GM19025 (cell line): ENCODE measurements around the gene MALT1.
"Not testable (repeated sequence)": the region's sequence is repeated elsewhere in the genome, so short reads cannot be mapped to it uniquely, and the experiment has no call there.

ENCODE experiments used
- ATAC-seq: cut with Tn5 transposase; IDR thresholded peaks from one replicate; pipeline ENCODE4 v1.9.1; 2021; ENCODE audit warnings: mild to moderate bottlenecking, low read depth, moderate library complexity; ENCODE audit not compliant: unreplicated experiment

Gene MALT1

DNA sequence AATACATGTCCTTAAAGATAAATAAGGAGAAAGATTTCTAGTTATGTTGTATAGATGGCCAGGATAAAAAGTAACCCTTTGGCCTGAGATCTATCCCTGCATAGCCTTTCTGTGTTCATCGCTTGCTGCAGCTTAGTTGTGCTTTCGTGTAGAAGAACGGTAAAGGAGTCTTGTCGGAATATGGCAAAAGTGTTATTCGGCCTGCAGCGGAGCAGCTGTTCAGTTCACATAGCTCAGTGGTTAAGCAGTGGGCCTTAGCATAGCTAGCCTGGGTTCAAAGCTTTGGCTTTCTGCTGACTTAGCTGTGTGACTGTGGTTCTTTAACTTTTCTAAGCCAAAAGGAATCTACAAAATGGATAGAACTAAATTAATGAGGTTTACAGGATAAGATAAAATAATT, 55.4 kb downstream of the MALT1 start:
- ATAC-seq, result no peak

DNA sequence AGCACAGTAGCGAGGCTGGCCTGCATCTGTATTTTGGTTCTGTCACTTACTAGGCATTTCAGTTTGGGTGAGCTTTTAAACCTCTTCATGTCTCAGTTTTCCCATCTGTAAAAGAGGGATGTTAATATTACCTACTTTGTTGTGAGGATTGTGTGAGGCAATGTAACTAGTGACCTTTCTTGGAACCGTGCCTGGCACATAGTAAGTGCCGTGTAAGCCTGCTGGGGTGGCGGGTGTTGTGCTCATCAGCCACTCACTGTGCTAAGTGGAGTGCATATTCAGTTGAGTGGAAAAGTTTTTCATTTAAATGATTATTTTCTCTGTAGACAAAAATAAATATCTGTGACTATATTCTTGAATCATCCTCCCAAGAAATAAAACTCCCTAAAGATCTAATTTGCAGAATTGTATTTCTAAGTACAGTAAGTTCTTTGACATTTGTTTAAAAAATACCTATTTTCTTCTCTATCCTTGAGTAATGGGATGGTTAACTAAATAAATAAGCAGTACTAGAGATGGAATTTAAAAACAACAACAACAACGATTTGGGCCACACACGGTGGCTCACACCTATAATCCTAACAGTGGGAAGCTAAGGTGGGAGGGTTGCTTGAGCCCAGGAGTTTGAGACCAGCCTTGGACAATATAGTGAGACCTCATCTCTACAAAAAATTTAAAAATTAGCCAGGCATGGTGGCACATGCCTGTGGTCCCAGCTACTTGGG, 56.7 kb downstream of the MALT1 start:
- ATAC-seq, result no peak

DNA sequence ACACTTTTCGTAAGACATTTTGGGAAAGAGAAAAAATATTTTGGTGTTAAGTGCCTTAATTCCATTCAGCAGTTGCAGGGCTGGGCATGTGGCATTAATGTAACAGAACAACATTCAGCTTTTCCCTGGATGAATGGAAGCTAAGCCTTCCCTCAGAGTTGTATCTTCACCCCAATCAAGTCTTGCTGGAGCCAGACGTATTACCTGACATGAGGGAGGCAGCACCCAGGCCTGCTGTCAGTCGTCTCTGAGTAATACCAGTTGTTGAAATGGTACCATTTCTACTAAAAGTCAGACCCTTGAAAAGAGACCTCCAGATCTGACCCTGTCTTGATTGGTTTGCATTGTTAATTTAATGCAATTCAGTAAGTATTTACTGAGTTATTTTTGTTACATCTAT, 57.5 kb downstream of the MALT1 start:
- ATAC-seq, result no peak

DNA sequence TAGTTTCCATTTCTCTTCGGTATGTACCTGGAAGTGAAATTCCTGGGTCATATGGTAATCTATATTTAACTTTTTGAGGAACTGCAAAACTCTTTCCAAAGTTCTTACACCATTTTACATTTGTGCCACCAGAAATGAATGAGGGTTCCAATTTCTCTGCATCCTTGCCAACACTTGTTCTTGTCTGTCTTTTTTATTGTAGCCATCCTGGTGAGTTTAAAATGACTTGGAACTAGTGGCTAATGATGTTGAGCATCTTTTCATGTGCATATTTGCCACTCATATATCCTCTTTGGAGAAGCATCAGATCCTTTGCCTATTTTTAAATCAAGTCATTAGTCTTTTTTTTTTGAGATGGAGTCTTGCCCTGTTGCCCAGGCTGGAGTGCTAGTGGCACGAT, 59.4 kb downstream of the MALT1 start:
- no peak for ATAC-seq

DNA sequence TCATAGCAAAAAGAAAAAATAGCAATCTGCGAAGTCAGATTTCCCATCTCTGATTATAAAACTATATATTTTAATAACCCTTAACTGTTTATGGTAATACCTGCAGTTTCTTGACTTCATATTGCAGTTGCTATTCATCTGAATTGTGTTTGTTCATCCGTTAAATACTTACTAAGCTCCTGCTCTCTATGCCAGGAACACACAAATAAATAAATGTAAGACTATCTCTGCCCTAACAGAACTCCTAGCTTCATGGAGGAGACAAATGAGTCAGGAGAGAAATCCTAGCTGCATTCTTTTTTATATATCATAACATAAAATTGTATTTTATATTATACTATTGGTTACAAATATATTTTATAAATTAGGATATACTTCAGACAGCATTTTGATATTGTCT, 61.2 kb downstream of the MALT1 start:
- no peak for ATAC-seq

DNA sequence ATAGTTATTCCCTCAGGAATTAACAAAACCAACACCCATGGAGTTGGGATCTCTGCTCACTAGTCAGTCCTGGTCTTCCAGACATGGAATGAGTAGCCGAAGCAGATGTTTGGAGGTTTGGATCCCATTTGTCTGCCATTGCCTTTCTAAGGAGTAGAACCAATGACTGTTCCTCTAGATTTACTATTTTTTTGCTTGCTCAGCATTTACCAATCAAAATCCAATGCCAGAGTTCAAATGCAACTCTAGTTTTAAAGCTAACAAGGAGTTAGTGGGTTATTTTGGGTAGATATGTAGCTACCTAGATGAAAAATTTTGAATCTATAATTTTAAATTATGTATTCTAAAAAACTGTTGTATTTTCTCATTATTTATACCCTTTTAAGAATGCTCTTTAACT, 62.6 kb downstream of the MALT1 start:
- no peak for ATAC-seq

DNA sequence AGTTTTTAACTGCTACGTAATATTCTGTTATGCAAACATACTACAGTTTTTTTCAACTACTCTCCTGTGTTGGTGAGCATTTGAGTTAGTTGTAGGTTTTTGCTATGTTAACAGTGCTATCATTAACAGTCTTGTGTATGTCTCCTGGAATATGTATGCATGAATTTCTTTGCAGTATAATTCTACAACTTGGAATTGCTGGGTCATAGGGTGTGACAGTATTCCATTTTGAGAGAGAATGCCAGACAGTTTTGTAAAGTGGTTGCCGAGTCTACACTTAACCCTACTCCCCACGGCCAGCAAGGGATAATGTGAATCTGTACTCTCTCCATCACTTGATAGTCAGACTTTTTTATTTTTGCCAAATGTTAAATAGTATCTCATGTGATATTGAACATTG, 67.1 kb downstream of the MALT1 start:
- ATAC-seq, result no peak

DNA sequence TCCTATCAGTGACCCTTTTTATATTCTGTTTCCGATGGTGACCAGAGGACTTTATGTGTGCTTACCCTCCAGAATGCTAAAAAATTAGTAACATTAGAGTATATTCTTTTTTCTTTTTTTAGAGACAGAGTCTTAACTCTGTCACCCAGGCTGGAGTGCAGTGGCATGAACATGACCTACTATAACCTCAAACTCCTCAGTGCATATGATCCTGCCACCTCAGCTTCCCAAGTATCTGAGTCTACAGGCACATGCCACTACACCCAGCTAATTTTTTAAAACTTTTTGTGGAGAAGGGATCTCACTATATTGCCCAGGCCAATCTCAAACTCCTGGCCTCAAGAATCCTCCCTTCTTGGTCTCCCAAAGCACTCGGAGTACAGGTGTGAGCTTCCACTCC, 74.6 kb downstream of the MALT1 start:
- no peak for ATAC-seq

DNA sequence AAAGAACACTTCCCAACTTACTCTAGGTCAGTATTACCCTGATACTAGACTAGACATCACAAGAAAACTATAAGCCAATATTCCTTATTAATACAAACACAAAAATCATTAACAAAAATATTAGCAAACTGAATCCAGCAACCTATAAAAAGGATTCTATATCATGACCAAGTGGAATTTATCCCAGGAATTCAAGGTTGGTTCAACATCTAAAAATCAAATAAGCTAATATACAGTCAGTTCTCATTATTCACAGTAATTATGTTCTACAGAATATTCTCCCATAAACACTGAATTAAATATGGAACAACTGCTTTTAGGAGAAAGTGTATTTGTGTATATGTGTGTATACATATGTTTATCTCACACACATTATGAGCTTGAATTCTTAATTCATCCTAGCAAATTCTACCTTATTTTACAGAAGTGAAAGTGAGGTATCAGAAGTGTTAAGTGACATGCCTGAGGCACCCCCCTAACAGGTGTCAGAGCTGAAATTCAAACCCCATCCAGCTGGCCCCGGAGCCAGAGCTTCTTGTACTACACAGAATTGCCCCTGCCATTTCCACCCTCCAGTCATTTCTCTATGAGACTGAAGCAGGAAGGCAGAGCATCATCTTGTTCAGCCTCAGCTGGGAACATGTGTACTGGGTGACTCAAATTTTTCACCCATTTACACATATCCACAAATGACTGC, 77.8 kb downstream of the MALT1 start:
- ATAC-seq, result no peak

DNA sequence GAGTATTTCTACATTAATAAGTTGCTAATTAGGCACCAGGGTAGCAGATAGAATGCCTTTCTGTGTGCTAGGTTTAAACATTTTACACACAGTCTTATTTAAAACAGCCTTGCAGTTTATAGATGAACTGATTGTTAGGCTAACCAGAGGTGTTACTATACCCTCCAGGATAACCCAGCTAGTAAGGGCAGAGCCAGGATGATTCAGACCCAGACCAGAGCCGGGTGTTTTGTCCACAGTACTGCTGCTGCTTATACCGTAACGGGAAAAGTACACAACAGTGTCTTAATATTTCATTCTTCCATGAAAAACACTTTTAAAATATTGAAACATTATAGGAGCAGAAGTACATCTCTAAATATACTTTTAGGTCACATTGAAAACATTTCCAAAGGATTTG, 82.7 kb downstream of the MALT1 start:
- ATAC-seq, result no peak

DNA sequence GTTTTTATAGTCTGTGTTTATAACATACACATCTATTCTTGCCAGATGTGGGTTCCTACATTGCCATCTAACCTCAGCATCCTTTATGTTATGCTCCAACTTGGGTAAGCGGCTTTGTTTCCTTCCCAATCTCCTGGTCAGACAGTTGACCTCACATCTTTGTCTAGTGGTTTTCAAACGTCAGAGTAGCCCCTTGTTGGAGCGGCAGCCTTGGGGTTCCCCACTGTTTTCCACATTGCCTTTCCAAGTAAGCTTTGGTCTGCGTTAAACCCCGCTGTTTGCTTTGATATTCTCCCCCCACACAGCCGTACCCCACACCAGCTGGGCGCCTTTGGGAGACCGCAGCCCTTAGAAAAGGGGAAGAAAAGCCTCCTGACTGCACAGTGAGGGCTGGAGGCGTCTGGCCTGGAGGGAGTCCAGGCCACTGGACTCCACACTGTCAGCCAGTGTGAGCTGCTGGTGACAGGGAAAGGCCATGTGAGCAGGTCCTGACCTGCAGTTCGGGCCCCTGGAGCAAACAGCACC, 83.3 kb downstream of the MALT1 start:
- no peak for ATAC-seq

DNA sequence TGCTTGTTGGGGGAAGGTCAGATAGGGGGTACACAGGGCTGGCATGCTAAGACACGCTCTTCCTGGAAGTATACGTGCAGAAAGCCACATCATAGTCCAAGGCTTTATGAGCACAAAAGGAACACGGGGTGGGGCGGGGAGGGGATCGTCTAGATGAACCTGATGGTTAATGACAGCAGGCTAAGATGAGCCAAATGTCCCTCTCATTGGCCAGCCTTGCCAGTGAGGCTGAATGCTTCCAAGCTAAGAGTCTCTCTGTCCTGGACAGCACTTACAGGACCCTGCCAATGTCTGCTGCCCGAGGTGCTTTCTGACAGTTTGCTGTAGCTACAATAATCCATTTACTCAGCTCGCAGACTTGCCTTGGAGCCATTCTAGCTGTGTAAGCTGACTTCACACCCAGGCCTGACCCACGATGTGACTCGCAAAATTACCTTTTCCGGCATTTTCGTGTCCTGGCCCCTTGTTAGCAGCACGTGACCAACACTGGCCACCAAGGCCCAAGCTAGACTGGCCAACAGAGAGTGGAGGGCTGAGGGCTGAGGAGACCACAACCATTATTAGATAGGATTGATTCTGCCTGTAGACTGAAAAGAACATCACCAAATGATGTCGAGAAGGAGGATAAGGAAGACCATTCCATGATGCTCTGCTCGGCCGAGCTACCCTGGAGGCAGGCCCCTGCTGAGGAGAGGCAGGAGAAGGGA, 84.2 kb downstream of the MALT1 start:
- no peak for ATAC-seq

DNA sequence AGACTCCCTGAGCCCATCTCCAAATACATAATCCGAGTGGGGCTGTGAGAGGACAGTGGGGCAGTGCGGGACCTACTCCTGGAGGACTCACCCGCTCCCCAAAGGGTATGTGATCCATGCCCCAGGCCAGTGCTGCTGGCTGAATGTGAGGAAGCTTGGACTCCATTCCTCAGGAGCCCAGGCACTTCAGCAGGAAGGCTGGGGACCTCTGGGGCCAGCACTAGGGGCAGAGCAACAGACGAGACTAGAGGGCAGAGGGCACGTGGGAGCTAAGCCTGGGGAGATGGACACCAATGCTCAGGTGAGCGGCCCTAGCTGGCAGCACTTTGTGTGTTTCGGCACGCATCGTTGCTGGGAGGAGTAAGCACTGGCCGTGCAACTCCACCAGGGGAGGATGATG, 84.9 kb downstream of the MALT1 start:
- no peak for ATAC-seq

DNA sequence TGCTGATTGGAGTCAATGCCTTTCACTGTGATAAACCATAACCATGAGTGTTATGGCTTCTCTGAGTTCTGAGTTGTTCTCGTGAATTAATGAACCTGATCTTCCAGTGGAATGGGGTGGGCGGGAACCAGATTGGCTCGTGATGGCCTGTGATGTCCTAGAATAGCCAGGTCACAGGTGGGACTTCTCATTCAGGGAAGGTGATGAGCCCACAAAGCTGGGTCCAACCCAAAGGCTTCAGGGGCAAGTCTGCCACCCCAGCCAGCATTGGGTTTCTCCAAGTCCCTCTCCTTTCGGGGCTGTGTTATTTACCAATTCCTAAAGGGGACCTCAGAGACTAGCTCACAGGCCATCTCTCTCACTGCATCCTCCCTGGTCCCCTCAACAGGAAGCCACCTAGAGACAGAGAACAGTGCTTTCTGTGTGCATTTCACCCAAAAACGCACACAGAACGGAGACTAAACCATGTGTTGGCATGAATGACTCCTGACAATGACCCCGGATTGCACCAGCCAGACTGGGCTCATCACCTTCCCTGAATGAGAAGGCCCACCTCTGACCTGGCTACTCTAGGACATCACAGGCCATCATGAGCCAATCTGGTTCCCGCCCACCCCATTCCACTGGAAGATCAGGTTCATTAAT, 85.5 kb downstream of the MALT1 start:
- no peak for ATAC-seq

DNA sequence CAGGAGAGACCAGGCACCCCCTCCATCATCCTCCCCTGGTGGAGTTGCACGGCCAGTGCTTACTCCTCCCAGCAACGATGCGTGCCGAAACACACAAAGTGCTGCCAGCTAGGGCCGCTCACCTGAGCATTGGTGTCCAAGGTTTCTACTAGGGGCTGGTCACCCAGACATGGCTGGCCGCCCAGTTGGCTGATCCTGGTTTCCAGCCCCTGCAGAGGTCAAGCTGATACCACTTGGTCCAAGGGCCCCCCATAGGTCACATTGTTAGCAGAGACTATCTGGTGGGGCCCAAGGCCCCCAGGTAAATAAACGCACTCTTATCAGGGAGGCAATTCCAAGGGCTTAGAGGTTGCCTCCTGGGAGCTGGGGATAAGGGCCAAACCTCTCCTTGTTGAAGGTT, 86.1 kb downstream of the MALT1 start:
- ATAC-seq, result not testable (repeated sequence)

DNA sequence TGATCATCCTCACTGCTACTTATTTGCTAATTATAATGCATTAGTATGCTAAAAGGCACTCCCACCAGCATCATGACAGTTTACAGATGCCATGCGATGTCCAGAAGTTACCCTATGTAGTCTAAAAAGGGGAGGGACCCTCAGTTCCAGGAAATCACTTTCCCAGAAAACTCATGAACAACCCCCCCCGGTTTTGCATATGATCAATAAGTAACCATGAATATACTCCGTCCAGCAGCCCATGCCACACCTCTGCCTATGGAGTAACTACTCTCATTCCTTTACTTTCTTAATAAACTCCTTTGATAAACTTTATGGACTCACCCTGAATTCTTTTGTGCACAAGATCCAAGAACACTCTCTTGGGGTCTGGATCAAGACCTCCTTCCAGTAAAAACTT, 86.8 kb downstream of the MALT1 start:
- no peak for ATAC-seq

DNA sequence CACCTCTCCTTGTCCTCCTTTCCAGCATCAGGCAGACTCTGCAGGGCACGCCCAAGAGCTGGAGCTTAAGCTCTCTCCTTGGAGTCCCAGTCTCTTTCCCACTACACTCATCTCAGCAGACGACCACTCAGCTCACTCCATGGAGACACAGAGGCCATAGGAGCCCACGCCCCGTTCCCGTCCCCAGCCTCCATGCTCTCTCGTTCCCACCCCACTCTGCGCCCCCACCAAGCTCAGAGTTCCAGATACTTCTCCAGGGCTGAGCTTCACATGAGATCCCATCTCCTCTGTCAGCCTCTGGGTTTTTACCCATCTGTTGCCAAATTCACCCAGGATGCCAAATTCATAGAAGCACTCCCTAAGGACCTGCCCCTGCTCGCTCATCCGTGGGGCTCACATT, 87.3 kb downstream of the MALT1 start:
- no peak for ATAC-seq

DNA sequence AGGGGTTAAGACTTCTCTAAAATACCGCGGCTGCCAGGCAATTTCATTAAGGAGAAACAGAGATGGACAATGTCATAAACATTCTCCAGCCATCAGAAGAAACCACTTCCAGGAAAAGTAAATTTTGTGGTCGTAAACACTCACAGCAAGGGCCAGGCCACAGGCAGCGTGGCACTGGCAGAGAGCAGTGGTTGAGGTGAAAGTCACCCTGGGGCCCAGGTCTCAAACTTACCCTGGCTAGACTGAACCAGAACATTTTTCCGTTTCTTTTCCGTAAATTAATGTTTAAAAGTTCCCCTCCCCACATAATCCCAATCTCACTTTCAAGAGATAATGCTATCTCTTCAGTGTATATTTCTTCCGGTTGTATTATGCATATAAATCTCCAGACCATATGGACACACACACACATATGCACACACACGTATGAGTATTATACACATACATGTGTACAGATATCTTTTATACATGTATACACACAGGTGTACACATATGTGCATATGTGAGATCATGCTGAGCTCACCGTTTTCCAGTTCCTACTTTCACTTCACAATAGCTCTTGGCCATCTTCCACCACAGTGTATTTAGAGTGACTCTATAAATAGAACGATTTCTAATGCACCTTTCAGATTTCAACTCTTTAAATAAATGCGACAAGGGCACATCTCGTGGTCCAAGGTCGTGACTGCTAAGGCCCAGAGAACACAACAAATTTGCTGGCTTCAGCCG, 90.1 kb downstream of the MALT1 start:
- ATAC-seq, result peak; percentile 54

DNA sequence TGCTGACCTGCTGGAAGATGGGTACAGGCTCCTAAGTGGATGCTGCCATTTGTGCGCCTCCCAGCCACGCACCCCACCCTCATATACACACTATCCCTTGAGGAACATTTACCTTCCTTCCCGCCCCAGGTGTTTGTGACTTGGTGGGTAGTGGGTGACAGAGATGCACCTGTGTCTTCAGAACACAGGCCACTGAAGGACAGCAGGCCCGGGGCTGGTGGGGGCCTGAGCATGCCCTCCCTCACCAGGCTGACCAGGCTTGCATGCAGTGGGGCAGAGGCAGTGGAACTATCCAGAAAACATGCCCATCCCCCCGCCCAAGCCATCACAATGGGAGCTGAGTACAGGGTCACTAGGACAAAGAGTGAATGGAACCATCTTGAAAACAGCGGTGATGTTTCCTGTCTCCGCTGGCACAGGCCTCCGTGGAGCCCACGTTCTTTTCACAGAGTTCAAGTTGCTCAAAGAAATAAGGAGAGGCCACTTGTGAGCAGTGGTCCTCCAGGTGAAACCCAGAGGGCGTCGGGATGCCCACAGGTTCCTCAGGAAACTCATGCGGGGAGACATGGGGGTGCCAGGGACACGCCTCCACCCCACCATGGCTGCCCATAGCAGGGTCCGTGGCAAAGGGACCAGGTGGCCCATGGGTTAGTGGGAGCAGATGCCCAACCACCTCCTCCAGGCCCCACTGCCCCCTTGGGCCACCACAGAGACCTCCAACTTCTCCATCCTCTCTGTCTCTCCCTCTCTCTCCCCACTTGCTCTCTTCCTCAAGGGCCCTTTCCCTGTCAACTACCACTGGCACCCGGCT, 90.9 kb downstream of the MALT1 start:
- no peak for ATAC-seq

DNA sequence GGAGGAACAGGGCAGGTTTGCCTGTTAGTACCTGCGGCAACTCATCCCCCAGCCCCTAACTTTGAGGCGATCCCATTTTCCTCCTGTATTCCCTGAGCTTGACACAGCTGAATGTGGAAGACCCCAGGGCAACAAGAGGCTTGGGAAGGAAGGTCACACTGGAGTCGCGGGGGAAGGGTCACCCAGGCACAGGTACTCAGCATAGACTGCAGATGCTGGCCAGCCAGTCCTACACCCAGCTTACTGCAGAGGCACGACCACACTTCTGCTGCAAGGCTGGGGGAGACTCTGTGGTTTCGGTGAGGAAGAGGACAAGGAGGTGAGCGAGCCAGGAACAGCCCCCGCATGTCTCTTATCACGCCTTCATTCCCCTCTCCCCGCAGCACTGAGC, 91.5 kb downstream of the MALT1 start:
- no peak for ATAC-seq
